Hepatocyte (in vitro differentiated cells): ENCODE results near the gene SMC1A. TPM values are rescaled to one million over a fixed set of nuclear protein-coding genes. Genes with fewer than 3 reads are reported as not detected.

Experiments
- DNase-seq: peaks from one replicate; pipeline ENCODE4 v3.0.0-alpha.2; 2016; ENCODE audit warnings: low spot score
- H2AFZ ChIP-seq: fragments of 200-600 bp; sonication (generic); 2 replicates; pipeline ENCODE4 v1.6.0; 2016; ENCODE audit warnings: antibody characterized with exemption, mild to moderate bottlenecking
- H3K27ac ChIP-seq: fragments of 200-600 bp; sonication (generic); 2 replicates; pipeline ENCODE4 v1.5.1; 2016; ENCODE audit warnings: mild to moderate bottlenecking
- H3K27me3 ChIP-seq: fragments of 200-600 bp; sonication (generic); 2 replicates; pipeline ENCODE4 v1.6.1; 2016
- H3K36me3 ChIP-seq: fragments of 200-600 bp; sonication (generic); replicated peaks from 2 replicates; pipeline ENCODE4 v1.5.1; 2016; ENCODE audit warnings: low read depth; ENCODE audit not compliant: insufficient read depth
- H3K4me1 ChIP-seq: fragments of 200-600 bp; sonication (generic); 2 replicates; pipeline ENCODE4 v1.5.1; 2016; ENCODE audit warnings: mild to moderate bottlenecking, moderate library complexity; ENCODE audit not compliant: insufficient read depth
- H3K4me2 ChIP-seq: fragments of 200-600 bp; sonication (generic); 2 replicates; pipeline ENCODE4 v1.6.0; 2016
- H3K4me3 ChIP-seq: fragments of 200-600 bp; sonication (generic); 2 replicates; pipeline ENCODE4 v1.5.1; 2016; ENCODE audit warnings: mild to moderate bottlenecking
- H3K79me2 ChIP-seq: fragments of 200-600 bp; sonication (generic); 2 replicates; pipeline ENCODE4 v1.6.0; 2017; ENCODE audit warnings: mild to moderate bottlenecking
- H3K9me2 ChIP-seq: fragments of 200-600 bp; sonication (generic); replicated peaks from 2 replicates; pipeline ENCODE4 v1.6.0; 2017; ENCODE audit warnings: mild to moderate bottlenecking; ENCODE audit not compliant: insufficient read depth
- H3K9me3 ChIP-seq: fragments of 200-600 bp; sonication (generic); 2 replicates; pipeline ENCODE4 v1.5.1; 2016; ENCODE audit warnings: low read depth, mild to moderate bottlenecking
- H4K20me1 ChIP-seq: fragments of 200-600 bp; sonication (generic); 2 replicates; pipeline ENCODE4 v1.6.0; 2016; ENCODE audit warnings: mild to moderate bottlenecking; ENCODE audit not compliant: insufficient read depth, poor library complexity, severe bottlenecking
- EZH2 ChIP-seq: fragments of 200-600 bp; sonication (generic); IDR thresholded peaks from 2 replicates; pipeline ENCODE4 v1.6.1; 2016; ENCODE audit warnings: antibody characterized with exemption, mild to moderate bottlenecking, borderline replicate concordance
- EZH2phosphoT487 ChIP-seq: fragments of 200-600 bp; sonication (generic); IDR thresholded peaks from one replicate; pipeline ENCODE4 v1.6.1; 2018; ENCODE audit warnings: antibody characterized with exemption, mild to moderate bottlenecking, low read depth, moderate library complexity; ENCODE audit not compliant: unreplicated experiment, severe bottlenecking
- WGBS: methylation state at CpG from one replicate; pipeline ENCODE4 v1.1.6; 2016; ENCODE audit warnings: low lambda C conversion rate; ENCODE audit errors: missing lambda C conversion rate; 5-methylcytosine and 5-hydroxymethylcytosine counted together
- polyA plus RNA-seq: library from polyadenylated mRNA; unstranded; fragments of >200 nt; fragmentation: Nextera tagmentation; extraction: Ambion mirVana; gene quantifications from 2 replicates; pipeline ENCODE4 v1.2.1, GENCODE V29; 2016
- total RNA-seq: library from RNA; depleted of rRNA; stranded (reverse); fragments of >200 nt; gene quantifications from 2 replicates; pipeline ENCODE4 v1.2.3, GENCODE V29; 2014
- TF ChIP-seq, protein P1 (sequence below): fragments of 200-600 bp; sonication (generic); IDR thresholded peaks from 2 replicates; pipeline ENCODE4 v1.5.1; 2016; ENCODE audit warnings: antibody characterized with exemption, mild to moderate bottlenecking; ENCODE audit not compliant: poor library complexity

SMC1A gene
- total and polyA plus RNA-seq, 2 experiments from 2014 or later = 14.0 to 24.7 TPM

DNA sequence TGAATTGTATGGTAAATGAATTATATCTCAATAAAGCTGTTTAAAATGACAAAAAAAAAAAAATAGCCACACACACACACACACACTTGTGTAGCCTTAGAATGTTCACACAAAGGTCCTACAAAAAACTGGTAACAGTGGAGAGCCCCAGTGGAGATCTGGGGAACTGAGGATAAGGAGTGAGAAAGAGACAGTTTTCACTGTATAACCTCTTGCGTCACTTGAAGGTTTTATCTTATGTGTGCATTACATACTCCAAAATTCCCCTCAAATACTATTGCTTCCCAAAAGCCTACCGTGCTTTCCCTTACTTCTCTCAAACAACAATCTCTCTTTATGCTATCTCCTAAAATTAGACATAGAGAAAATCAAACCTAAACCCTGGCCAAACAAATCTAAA lies 67.8 kb downstream of the SMC1A start:
- WGBS = 73% methylated on average over 2 of the region's 2 CpGs
- no peak overlapping the region for H2AFZ ChIP-seq
- H3K9me3 ChIP-seq = no peaks in the 10 kb centered on the region
- H3K27ac ChIP-seq = no peak overlapping the region
- no peaks in the 10 kb centered on the region for H3K4me1 ChIP-seq
- no peaks in the 10 kb centered on the region for H3K79me2 ChIP-seq
- DNase-seq = no peak
- no peak overlapping the region for H3K4me2 ChIP-seq
- no peaks in the 10 kb centered on the region for H3K36me3 ChIP-seq
- TF ChIP-seq EZH2phosphoT487 (no peak), EZH2 (no peak)
- H3K9me2 ChIP-seq = no peaks in the 10 kb centered on the region
- H3K4me3 ChIP-seq = no peak overlapping the region
- no peaks in the 10 kb centered on the region for H4K20me1 ChIP-seq
- no peaks in the 10 kb centered on the region for H3K27me3 ChIP-seq

DNA sequence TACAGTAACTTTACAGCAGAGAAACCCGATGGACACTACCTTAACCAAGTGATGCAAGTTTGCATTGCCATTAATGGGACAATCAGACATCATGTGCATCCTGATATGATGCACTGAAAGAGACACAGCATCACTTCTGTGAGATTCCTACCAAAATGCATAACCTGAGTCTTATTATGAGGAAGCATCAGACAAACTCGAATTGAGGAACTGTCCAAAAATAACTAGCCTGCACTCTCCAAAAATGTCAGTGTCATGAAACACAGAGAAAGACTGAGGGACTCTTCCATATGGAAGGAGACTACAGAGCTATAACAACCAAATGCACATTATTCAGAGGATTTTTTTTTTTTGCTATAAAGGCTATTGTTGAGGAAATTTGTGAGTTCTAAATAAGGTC lies 74.5 kb downstream of the SMC1A start:
- TF ChIP-seq, protein P1, sequence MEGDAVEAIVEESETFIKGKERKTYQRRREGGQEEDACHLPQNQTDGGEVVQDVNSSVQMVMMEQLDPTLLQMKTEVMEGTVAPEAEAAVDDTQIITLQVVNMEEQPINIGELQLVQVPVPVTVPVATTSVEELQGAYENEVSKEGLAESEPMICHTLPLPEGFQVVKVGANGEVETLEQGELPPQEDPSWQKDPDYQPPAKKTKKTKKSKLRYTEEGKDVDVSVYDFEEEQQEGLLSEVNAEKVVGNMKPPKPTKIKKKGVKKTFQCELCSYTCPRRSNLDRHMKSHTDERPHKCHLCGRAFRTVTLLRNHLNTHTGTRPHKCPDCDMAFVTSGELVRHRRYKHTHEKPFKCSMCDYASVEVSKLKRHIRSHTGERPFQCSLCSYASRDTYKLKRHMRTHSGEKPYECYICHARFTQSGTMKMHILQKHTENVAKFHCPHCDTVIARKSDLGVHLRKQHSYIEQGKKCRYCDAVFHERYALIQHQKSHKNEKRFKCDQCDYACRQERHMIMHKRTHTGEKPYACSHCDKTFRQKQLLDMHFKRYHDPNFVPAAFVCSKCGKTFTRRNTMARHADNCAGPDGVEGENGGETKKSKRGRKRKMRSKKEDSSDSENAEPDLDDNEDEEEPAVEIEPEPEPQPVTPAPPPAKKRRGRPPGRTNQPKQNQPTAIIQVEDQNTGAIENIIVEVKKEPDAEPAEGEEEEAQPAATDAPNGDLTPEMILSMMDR = no peak
- TF ChIP-seq EZH2 (no peak), EZH2phosphoT487 (no peak)
- no peaks in the 10 kb centered on the region for H3K27me3 ChIP-seq
- no peak overlapping the region for H3K4me2 ChIP-seq
- no peaks in the 10 kb centered on the region for H3K9me3 ChIP-seq
- no peaks in the 10 kb centered on the region for H3K79me2 ChIP-seq
- H3K4me1 ChIP-seq = no peaks in the 10 kb centered on the region
- DNase-seq = no peak
- H3K27ac ChIP-seq = no peak overlapping the region
- no peak overlapping the region for H3K4me3 ChIP-seq
- H3K9me2 ChIP-seq = no peaks in the 10 kb centered on the region
- no peaks in the 10 kb centered on the region for H4K20me1 ChIP-seq
- no peaks in the 10 kb centered on the region for H3K36me3 ChIP-seq
- WGBS = 50% methylated on average over 2 of the region's 2 CpGs
- no peak overlapping the region for H2AFZ ChIP-seq

DNA sequence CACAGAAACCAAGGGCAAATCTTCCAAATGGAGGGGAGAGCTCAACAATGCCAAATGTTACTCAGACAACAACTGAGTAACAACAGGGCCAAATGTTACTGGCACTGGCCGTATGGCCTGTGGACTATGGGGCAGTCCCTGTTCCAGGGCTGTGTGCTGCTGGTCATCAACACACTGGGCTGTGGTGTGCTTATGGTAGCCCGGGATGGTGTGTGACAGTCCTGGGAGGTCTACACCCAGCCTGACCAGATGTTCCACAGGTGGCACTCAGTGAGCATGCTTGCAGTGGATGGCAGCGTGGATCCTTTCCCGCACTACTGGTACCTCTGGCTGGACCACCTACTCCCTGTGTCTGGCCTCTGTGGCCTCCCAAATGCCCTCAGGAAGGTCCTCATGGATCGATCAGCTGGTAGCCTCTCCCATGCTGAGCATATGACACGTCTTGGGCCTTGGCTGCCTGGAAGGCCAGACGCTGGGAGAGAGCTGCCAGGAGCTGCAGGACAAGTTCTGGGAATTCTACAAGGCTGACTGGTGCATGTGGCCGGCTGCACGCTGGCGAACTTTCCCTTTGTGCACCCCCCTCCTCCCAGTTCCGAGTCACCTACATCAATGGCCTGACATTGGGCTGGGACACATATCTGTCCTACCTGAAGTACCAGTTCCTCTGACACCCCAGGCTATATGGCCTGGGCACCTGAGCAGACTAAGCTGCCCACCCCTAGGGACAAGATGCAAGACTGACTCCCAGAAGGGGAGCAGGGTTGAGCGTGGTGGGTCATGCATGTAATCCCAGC lies 81.4 kb downstream of the SMC1A start:
- H3K4me2 ChIP-seq = no peak overlapping the region
- no peak overlapping the region for H3K27ac ChIP-seq
- no peaks in the 10 kb centered on the region for H3K36me3 ChIP-seq
- no peaks in the 10 kb centered on the region for H4K20me1 ChIP-seq
- H3K4me1 ChIP-seq = no peaks in the 10 kb centered on the region
- H3K27me3 ChIP-seq = no peaks in the 10 kb centered on the region
- DNase-seq = no peak
- H3K9me2 ChIP-seq = no peaks in the 10 kb centered on the region
- TF ChIP-seq EZH2 = no peak
- TF ChIP-seq, protein P1 = no peak
- no peak for TF ChIP-seq EZH2phosphoT487
- WGBS = 86% methylated on average over 12 of the region's 12 CpGs
- H3K9me3 ChIP-seq = no peaks in the 10 kb centered on the region
- H3K4me3 ChIP-seq = no peak overlapping the region
- no peaks in the 10 kb centered on the region for H3K79me2 ChIP-seq
- no peak overlapping the region for H2AFZ ChIP-seq

DNA sequence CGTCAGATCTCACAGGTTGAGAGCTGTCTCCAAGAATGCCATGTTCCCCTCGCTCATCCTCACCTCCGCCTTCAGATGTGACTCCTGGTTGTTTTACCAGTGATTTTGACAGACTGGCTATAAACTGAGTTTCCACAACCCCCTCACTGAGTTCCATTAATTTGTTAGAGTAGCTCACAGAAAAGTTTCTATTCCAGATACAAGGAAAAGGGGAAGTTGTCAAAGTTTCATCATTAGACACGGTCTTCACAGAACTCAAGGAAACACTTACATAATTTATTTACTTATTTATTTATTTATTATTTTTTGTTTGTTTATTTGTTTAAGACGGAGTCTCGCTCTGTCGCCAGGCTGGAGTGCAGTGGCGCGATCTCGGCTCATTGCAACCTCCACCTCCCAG lies 85.4 kb downstream of the SMC1A start:
- H2AFZ ChIP-seq = no peak overlapping the region
- no peaks in the 10 kb centered on the region for H3K27me3 ChIP-seq
- TF ChIP-seq EZH2 = no peak
- TF ChIP-seq, protein P1 = no peak
- no peak for TF ChIP-seq EZH2phosphoT487
- H3K4me1 ChIP-seq = no peaks in the 10 kb centered on the region
- no peak overlapping the region for H3K4me3 ChIP-seq
- H3K9me2 ChIP-seq = no peaks in the 10 kb centered on the region
- no peaks in the 10 kb centered on the region for H4K20me1 ChIP-seq
- no peak for DNase-seq
- H3K79me2 ChIP-seq = no peaks in the 10 kb centered on the region
- H3K9me3 ChIP-seq = no peaks in the 10 kb centered on the region
- no peak overlapping the region for H3K4me2 ChIP-seq
- 84% methylated on average over 10 of the region's 10 CpGs for whole genome bisulfite sequencing
- no peaks in the 10 kb centered on the region for H3K36me3 ChIP-seq
- H3K27ac ChIP-seq = no peak overlapping the region
